Measurements from ENCODE around the gene ZBTB40.

Gene ZBTB40

DNA sequence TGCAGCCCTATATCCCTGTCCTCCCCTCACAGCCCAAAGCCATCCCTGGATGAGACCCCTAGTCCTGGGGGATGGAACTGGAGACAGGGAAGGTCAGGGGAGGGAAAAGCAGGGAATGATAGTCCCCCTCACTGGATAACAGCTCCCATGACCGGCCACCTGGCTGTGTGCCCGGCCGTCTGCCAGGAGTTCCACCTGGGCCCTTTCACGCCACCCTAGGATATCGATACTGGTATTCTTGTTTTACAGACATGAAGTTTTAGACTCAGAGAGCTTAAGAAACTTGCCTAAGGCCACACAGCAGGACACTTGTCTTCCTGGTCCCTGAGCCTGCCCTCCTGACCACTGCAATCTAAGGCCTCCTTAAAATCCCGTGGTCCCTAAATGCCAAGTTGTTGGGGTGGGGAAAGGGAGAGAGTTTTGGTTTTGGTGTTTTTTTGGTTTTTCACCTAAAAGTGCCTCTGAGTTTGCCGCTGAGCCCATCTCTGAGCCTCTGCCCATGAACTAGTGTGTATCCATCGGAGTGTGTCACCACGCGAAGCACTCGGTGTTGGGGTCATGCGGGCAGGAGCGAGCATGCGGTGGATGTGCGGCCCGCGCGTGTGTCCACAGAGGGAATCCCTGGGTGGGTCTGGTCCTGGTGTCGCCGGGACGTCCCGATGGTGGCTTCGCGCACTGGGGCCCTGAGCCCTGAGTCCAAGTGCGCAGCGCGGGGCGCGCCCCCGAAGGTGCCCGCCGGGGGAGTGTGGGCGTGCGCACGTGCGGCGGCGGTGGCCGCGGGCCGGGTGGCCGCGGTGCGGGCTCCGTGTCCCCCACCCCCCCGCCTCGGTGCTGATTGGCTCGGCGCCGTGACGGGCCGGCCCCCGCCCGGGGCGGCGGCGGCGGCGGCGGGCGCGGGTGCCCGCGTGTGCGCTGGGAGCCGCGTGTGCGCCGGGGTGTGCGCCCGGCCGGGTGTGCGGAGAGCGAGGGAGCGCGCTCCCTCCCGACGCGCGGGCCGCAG is 111.2 kb downstream of the ZBTB40 start, which contains the start of gene EPHA8:
Gene EPHA8 (plus strand): TSS at position 906 of the 1,000 bp plus-strand sequence. CDS start 147 bp downstream, outside the sequence.
- DNase-seq (ENCODE audit: low spot score) = no peak

DNA sequence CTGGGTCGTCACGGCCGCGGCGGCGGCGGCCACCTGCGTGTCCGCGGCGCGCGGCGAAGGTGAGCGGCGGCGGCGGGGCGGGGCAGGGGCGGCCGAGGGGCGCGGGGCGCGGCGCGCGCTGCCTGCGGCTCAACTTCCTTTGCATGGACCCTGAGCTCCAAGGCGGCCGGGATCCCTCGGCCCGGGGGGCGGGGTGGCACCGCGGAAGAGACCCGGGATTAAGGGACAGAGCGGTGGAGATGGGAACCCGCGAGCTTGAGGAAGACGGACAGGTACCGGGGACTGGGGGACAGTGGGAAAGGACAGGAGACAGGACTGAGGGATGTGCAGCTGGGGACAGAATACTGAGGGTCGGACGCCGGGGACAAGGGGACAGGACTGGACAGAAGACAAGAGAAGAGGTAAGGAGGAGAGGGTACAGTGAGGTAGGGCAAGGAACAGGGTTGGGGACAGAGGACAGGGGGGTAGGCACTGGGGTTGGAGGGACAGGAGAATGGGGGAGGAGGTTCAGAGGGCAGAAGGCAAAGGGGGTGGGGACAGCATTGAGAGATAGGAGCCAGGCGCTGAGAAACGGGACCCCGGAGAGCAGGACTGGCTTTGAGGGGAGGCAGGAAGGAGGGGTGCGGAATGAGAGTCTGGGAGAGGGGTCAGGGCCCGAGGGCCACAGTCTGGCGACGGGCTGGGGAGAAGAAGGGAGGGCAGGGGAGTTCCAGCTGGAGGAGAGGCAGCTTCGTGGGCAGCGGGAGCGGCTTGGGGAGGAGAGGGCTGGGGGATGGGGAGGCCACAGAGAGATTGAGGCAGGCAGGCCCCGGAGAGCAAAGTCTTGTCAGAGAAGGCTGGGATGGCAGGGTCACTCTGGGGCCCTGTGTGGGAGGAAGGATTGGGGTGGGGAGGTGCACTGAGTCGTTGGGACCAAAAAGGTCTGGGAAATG is 112.3 kb downstream of the ZBTB40 start:
- no peak for DNase-seq (ENCODE audit: low spot score)

DNA sequence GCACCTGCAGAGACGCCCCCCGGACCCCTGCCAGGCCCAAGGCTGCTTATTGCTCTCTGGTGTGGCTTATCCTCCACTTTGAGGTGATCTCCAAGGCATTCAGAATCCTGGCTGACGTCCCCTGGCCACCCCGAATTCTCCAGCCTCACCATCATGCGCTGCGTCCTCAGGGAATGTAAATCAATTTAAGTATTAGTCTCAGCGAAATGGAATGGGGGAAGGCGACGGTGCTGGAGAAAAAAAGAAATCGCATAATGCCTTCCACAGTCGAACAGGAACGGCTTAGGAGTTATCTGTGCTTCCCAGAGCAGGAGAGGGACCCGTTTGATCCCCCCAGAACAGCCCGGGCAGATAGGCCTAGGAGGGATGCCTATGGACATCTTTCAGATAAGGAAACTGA is 114.5 kb downstream of the ZBTB40 start:
- no peak for DNase-seq (ENCODE audit: low spot score)

DNA sequence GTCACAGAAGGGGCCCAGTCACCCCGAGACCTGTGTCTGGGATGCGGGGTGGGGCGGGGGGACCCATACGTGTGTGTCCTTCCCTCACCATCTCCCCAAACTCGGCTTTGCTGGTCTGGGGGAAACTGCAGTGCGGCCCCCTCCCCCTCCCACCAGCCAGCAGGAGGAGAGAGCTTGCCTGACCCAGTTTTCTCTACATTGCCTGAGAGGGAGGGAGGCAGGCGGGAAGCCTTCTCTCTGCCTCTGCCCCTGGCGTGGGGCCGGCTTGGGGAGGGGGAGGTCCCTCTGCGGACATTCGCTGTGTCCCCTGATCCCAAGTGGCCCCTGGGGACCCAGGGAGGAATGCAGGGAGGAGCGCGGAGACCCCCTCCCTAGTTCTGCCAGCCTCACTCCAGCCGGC is 115.5 kb downstream of the ZBTB40 start:
- DNase-seq (ENCODE audit: low spot score) = no peak

DNA sequence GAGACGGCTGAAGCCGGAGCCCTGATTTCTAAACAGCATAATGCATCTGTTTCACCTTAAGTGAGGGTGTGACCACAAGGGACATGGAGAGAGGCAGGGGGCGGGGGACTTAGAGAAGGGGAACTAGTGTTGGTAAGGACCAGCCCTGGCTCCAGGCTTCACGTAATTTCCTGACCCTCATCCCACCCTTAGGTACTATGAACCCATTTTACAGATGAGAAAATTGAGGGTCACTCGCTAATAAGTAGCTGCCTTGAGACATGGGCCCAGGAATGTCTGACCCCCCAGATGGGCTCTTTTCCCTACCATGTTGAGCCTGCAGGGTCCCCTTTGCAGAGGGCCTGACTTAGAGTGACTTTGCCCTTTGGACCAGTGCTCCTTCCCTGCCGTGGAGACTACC is 116.3 kb downstream of the ZBTB40 start:
- DNase-seq (ENCODE audit: low spot score) = no peak

DNA sequence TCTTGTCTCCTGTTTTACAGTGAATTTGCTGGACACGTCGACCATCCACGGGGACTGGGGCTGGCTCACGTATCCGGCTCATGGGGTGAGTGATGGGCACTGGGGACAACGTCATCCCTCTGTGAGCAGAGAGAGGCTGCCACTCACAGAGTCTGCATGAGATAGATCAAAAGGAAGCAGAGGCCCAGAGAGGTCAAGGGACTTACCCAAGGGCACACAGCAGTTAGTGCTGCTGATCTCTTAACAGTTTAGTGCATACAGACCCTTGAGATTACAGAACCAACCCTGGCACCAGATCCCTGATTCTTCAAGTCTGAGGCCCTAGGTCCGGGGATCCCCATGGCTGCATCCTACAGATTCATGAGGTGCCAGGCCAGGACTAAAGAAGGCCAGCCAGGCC is 117.6 kb downstream of the ZBTB40 start:
- DNase-seq (ENCODE audit: low spot score) = no peak

DNA sequence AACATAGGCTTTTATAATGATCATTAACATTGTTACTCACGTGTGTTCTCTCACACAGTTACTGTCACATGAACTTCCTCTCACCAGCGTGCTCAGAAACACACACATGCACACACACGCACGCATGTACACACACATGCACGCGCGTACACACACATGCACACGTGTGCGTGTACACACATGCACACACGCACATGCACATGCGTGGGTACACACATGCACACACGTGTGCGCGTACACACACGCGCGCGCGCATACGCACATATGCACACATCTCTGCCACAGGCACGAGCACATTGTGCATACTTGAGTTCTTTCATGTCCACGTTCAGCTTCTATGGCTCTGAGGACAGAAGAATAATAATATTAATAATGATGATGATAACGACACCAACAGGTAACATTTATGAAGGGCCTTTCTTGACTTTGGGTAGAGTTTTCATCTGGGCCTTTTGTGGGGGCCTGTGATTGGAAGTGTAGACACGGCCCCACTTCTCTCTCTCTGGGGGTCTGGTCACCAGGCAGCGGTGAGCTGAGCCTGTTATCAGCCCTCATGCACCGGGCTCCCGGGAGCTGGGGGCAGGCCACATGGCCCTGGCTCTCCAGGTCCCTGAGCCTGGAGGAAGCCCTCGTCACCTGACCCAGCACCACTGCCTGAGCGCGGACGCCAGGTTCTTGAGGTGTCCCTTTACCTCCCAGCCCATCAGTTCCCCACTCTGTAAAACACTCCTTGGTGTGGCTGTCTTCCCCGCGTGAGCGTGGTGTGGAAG is 118.7 kb downstream of the ZBTB40 start:
- DNase-seq (ENCODE audit: low spot score) = no peak

DNA sequence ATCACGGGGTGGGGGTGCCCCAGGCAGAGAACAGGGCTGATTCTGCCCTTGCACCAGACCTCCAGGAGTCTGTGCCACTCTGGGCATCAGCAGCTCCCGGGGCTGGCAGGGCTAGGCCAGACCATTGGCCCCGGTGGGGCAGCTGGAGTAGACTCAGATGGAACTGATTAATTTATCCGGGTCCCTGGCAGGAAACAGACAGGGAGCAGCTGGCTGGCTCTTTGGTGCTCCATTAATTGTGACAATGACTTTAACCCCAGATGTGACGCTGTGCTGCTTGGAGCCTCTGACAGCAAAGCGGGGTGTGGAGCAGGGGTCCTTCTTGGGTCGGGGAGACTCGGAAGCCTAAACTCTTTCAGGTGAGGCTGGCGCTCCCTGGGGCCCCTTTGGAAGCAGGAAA is 121.2 kb downstream of the ZBTB40 start:
- no peak for DNase-seq (ENCODE audit: low spot score)

DNA sequence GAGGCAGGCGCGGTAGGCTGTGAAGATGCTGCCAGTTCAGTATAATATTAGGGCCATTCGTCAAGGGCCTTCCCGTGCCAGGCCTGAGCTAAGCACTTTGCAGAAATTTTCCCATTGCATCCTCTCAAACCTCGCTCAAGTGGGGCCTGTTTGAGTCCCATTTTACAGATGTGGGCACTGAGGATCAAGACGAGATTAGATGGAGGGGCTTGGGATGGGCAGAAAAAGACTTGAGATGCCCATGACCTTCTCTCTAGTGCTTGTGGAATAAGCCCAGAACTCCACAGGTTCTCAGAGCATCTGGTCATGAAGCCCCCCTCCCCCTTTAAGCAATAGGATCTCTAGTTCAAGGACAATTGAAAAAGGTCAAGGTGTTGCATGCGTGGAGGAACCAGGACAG is 121.6 kb downstream of the ZBTB40 start:
- no peak for DNase-seq (ENCODE audit: low spot score)

DNA sequence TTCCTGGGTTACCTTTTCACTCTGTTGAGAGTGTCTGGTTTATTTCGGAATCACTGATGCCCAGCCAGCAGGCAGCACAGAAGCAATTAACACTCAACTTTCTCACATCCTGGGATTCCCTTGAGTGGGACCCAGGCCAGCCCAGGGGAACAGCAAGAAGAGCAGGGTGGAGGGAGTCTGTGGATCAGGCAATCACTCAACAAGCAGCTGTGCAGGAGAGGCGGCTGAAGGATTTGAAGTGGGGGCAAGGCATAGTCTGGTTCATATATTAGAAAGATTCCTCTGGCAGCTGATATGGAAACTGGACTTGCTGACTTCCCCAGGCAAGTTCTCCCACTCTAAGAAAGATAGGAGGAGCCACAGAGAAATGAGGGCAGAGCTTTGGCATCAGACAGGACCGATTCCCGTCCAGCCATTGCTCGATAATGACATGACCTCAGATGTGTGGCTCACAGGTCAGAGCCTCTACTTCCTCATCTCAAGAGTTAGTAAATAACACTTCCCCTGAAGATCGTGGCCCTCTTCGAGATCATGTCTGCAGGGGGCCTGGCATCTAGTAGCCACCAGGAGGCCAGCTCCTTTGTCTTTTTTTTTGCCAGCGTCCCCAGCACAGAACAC is 124.0 kb downstream of the ZBTB40 start:
- DNase-seq (ENCODE audit: low spot score) = no peak

DNA sequence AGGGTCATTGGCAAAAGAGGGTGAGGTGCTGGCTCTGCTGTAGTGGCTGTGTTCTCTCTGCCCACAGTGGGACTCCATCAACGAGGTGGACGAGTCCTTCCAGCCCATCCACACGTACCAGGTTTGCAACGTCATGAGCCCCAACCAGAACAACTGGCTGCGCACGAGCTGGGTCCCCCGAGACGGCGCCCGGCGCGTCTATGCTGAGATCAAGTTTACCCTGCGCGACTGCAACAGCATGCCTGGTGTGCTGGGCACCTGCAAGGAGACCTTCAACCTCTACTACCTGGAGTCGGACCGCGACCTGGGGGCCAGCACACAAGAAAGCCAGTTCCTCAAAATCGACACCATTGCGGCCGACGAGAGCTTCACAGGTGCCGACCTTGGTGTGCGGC is 124.5 kb downstream of the ZBTB40 start:
- no peak for DNase-seq (ENCODE audit: low spot score)

DNA sequence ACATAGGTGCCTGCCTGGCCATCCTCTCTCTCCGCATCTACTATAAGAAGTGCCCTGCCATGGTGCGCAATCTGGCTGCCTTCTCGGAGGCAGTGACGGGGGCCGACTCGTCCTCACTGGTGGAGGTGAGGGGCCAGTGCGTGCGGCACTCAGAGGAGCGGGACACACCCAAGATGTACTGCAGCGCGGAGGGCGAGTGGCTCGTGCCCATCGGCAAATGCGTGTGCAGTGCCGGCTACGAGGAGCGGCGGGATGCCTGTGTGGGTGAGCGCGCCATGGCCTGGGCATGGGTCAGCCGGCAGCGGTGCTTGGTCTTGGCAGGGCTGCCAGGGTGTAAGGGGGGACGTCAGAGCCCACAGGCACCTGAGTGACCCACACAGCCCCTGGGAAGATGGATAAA is 125.0 kb downstream of the ZBTB40 start:
- DNase-seq (ENCODE audit: low spot score) = no peak

DNA sequence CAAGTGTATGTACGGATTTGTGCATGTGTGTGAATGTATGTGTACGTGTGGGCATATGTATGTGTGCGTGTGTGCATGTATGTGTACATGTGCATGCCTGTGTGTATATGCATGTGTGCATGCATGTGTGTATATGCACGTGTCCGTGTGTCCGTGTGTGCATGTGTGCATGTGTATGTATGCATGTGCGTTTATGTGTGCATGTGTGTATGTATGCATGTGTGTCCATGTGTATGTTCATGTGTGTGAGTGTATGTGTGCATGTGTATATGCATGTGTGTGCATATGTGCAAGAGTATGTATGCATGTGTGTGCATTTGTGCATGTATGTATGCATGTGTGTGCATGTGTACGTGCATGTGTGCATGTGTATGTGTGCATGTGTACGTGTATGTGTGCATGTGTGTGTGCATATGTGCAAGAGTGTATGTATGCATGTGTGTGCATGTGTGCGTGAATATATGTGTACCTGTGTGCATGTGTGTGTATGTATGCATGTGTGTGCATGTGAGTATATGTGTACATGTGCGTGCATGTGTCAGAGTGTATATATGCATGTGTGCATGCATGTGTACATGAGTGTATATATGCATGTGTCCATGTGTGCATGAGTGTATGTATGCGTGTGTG is 127.2 kb downstream of the ZBTB40 start:
- no peak for DNase-seq (ENCODE audit: low spot score)

DNA sequence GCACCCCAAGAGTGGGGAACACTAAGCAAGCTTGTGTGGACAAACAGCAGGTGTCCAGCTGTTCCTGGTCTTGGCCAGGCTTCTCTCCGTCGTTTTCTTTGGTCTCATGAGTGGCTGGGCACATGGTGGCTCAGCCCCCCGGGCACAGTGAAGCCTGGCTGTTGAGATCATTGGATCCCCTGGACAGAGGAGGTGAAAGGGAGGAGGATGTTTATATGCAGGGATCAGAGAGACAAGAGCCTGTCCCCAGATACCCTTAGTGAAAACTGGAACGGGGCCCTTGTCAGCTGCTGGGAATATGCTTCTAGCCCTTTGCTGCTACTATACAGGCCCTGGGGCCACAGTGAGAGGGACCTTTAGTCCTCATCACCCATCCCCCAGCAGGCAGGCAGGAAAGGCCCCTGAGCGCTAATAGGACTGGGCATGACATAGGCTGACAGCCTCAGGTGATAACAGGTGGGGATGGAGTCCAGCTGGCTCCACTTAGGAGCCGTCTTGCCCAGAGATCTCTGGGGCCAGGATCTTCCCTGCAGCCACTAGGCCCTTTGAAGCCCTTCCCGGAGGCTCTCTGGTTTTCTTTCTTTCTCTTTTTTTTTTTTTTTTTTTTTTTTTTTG is 128.0 kb downstream of the ZBTB40 start:
- no peak for DNase-seq (ENCODE audit: low spot score)

Data from RKO (cell line).